ENCODE data around the gene NFRKB.
A peak's percentile ranks its signal among the peaks of the same experiment; 100 is the strongest.

NFRKB gene

GRCh38 chr11:129895126-129896041 is at the start of gene NFRKB:
Gene NFRKB, minus strand, starts transcription at chr11:129895578. Its CDS starts 2,729 bp downstream, at chr11:129892849.
- peak; percentile 80 for DNase-seq

GRCh38 chr11:129944696-129945095 is 49.3 kb upstream of the NFRKB start:
- no peak for DNase-seq

GRCh38 chr11:129943036-129943435 is 47.7 kb upstream of the NFRKB start:
- no peak for DNase-seq

GRCh38 chr11:129939510-129939909 is 44.1 kb upstream of the NFRKB start:
- no peak for DNase-seq

GRCh38 chr11:129938764-129939163 is 43.4 kb upstream of the NFRKB start:
- no peak for DNase-seq

DNA sequence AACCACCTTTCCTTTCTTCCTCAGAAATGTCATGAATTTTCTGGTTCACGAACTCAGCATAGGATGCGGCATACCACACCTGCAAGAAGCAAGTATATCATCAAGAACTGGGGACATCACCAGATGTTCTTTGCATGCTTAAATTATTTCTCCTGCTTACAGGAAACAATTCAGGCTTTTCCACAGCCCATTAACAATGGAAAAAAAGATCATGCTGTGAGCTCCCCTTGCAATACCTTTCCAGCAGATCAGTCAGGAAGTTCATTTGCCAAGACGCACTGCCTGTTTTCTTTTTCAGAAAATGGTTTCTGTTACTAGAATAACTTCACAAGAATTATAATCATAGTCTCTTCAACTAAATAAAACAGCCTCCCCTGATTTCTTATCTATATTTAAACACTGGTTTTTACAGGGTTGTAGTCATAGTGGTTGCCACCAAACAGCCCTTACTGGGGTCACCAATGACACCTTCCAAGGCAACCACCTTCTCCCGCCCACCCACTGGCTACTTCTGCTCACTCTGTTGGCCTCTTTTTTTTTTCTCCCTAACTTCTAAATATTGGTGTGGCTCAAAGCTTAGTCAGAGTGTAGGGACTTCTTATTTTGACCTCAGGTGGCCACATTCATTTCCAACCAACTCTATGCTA is 42.3 kb upstream of the NFRKB start:
- no peak for DNase-seq

DNA sequence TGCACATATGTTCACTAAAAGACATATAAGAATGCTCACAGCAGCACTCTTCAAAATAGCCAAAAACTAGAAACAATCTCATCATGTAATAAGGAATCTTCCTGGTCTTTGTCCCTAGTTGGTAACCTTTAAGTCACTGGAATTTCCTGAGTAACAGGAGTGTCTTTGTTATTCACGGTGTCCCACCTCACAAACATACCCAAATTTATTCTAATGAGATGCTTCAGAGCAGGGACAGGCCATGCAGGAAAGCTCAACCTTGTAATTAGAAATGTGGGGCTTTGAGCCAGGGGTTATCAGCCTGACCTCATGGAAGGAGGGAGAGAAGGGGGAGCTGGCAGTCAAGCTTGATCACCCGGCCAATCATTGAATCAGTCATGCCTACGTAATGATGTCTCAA is 40.3 kb upstream of the NFRKB start:
- DNase-seq, result no peak

DNA sequence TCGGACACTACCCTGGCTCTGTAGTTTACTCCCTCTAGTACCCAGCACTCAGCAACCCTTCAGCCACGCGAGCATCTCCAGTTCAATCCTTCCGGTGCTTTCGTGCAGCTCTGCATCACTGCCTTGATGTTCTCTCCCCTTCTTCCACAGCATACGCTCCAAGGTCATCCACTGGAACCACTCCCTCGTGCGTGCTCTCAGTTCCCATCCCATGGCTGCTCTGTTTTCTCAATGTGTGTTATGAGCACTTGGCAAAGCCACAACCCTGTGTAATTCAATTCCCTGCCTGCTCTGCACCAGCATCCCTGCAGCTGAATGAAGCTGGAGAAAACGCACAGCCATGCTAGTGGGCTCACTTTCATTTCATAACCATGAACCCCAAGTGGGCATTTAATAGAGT is 38.5 kb upstream of the NFRKB start:
- DNase-seq, result no peak

DNA sequence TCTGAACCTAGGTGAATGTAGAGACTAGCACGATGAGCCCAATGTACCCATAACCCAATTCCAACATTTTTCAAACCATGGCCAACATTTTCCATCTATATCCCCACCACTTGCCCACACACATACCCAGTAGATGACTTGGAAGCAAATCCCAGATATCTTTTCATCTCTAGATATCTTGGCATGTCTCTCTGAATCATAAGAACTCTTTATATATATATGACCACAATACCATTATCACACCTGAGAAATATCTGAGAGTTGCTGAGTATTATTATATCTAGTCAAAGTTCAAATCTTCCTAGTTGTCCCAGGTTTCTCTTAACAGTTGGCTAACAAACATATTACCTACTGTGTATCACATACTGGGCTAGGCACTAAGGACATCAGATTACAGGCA is 37.9 kb upstream of the NFRKB start:
- no peak for DNase-seq

- no peak for DNase-seq
Measured at GRCh38 chr11:129932381-129933067, 37.1 kb upstream of the NFRKB start.

- no peak for DNase-seq
Measured at GRCh38 chr11:129930743-129931142, 35.4 kb upstream of the NFRKB start.

- DNase-seq, result no peak
Measured at GRCh38 chr11:129930296-129930695, 34.9 kb upstream of the NFRKB start.

DNA sequence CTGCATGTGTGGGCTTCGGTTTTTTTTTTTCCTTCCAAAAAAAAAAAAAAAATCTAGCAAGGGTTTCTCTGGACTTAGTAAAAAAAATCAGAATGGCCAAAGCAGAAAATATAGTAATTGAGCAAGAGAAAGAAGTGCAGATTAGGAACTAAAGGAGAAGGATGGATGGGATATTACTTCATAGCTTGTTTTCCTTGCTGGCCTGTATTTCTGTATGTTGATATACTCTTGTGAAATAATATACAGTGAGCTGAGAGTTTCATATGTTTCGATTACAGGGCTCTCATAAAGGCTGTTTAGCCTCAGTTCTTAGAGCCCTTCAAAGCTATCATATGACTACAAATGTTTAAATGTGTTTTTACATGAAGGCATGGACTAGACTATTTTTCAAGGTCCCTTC is 34.3 kb upstream of the NFRKB start:
- DNase-seq, result no peak

- DNase-seq, result no peak
Measured at GRCh38 chr11:129928923-129929692, 33.7 kb upstream of the NFRKB start.

- DNase-seq, result no peak
Measured at GRCh38 chr11:129922674-129923073, 27.3 kb upstream of the NFRKB start.

DNA sequence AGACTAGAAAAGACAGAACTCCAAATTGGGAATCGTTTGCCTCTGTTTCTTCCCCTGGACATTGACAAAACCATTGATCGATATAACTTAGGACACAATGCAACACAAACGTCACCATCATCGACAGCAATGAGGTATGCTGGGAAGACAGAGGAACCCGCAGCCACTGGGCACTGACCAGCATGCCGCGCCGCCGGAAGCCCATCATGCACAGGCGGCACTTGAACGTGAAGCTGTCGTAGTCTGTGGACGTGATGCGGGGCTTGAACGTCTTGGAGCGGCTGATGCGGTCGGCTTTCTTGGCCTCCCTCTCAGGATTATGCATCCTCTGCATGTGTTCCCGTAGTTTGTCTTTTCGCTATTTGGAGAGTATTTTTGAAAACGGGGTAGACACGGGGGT is 23.0 kb upstream of the NFRKB start:
- DNase-seq, result no peak

DNA sequence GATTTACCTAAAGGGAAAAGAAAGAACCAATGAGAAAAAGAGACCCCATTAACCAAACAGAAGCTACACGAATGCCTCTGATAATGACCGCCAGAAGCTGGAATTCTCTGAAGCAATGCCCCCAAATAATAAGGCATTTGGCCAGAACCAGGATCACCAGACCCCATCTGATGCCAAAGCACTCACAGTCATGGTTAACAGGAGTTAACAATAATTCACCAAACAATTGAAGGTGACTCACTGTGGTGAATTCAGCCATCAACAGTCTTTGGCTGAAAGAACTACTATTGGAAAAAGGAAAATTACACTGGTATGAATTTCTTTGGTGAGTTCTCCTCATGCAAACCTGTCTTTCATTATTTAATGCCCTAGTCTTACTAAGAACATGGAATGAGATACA is 21.9 kb upstream of the NFRKB start:
- no peak for DNase-seq

- DNase-seq, result no peak
Measured at GRCh38 chr11:129911298-129911697, 15.9 kb upstream of the NFRKB start.

- no peak for DNase-seq
Measured at GRCh38 chr11:129910360-129910759, 15.0 kb upstream of the NFRKB start.

- no peak for DNase-seq
Measured at GRCh38 chr11:129905402-129905801, 10.0 kb upstream of the NFRKB start.

DNA sequence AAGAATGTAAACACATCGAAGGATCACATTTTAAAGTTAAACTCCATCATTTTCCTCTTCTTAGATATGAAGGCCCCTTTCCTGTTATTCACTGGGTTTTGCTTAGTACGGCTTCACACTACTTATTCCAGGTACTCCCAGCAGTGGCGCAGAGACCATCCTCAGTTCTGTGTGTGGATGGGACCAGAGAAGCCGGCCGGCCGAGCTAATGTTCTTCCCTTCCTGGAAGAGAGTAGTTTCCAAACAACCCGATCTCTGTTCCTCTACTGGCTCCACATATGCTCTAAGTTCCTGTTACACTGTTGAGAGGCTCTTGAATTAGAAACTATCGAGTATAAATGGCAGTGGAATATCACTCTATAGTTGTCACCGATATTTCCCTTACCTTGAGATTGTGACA is 684 bp upstream of the NFRKB start:
- no peak for DNase-seq

- peak; percentile 1 for DNase-seq
Measured at GRCh38 chr11:129894278-129895125, 876 bp downstream of the NFRKB start.

All from CD4-positive, alpha-beta T cell treated with Interleukin-4 for 4 hours (primary cell).